ENCODE results near the gene PRIM2.
"Not testable (repeated sequence)": the region's sequence is repeated elsewhere in the genome, so short reads cannot be mapped to it uniquely, and the experiment has no call there.

PRIM2 gene

GRCh38 chr6:57317060-57317943 lies at the start of gene PRIM2:
TSS of gene PRIM2 (plus strand) at chr6:57317630. CDS start at chr6:57318446, 816 bp downstream.
- DNase-seq (ENCODE audit: low read depth in 2 of 2), result peak; percentile 70 to 76

- DNase-seq (ENCODE audit: low read depth in 2 of 2), result no peak
Observed at GRCh38 chr6:57268294-57268640, 49.2 kb upstream of the PRIM2 start.

GRCh38 chr6:57274113-57274824 lies 43.2 kb upstream of the PRIM2 start:
- not testable (repeated sequence) for DNase-seq (ENCODE audit: low read depth in 2 of 2)

GRCh38 chr6:57275384-57275783 lies 42.0 kb upstream of the PRIM2 start:
- DNase-seq (ENCODE audit: low read depth in 2 of 2), result no peak

- no peak for DNase-seq (ENCODE audit: low read depth in 2 of 2)
Observed at GRCh38 chr6:57276946-57277345, 40.5 kb upstream of the PRIM2 start.

- no peak for DNase-seq (ENCODE audit: low read depth in 2 of 2)
Observed at GRCh38 chr6:57278570-57278969, 38.9 kb upstream of the PRIM2 start.

GRCh38 chr6:57279013-57279412 lies 38.4 kb upstream of the PRIM2 start:
- no peak for DNase-seq (ENCODE audit: low read depth in 2 of 2)

GRCh38 chr6:57283106-57283505 lies 34.3 kb upstream of the PRIM2 start:
- DNase-seq (ENCODE audit: low read depth in 2 of 2), result no peak

- DNase-seq (ENCODE audit: low read depth in 2 of 2), result no peak
Observed at GRCh38 chr6:57283911-57284455, 33.4 kb upstream of the PRIM2 start.

GRCh38 chr6:57288136-57288535 lies 29.3 kb upstream of the PRIM2 start:
- DNase-seq (ENCODE audit: low read depth in 2 of 2), result not testable (repeated sequence)

- not testable (repeated sequence) for DNase-seq (ENCODE audit: low read depth in 2 of 2)
Observed at GRCh38 chr6:57293472-57293871, 24.0 kb upstream of the PRIM2 start.

- DNase-seq (ENCODE audit: low read depth in 2 of 2), result no peak
Observed at GRCh38 chr6:57294862-57295445, 22.5 kb upstream of the PRIM2 start.

- no peak for DNase-seq (ENCODE audit: low read depth in 2 of 2)
Observed at GRCh38 chr6:57297505-57297904, 19.9 kb upstream of the PRIM2 start.

- no peak for DNase-seq (ENCODE audit: low read depth in 2 of 2)
Observed at GRCh38 chr6:57298741-57299140, 18.7 kb upstream of the PRIM2 start.

GRCh38 chr6:57301757-57302156 lies 15.7 kb upstream of the PRIM2 start:
- DNase-seq (ENCODE audit: low read depth in 2 of 2), result no peak

GRCh38 chr6:57302477-57302876 lies 15.0 kb upstream of the PRIM2 start:
- no peak for DNase-seq (ENCODE audit: low read depth in 2 of 2)

- DNase-seq (ENCODE audit: low read depth in 2 of 2), result no peak
Observed at GRCh38 chr6:57303931-57304681, 13.3 kb upstream of the PRIM2 start.

GRCh38 chr6:57305107-57305506 lies 12.3 kb upstream of the PRIM2 start:
- no peak for DNase-seq (ENCODE audit: low read depth in 2 of 2)

GRCh38 chr6:57305761-57306160 lies 11.7 kb upstream of the PRIM2 start:
- no peak for DNase-seq (ENCODE audit: low read depth in 2 of 2)

- DNase-seq (ENCODE audit: low read depth in 2 of 2), result no peak
Observed at GRCh38 chr6:57306273-57306672, 11.2 kb upstream of the PRIM2 start.

- no peak for DNase-seq (ENCODE audit: low read depth in 2 of 2)
Observed at GRCh38 chr6:57307850-57308249, 9.6 kb upstream of the PRIM2 start.

GRCh38 chr6:57308755-57309154 lies 8.7 kb upstream of the PRIM2 start:
- not testable (repeated sequence) for DNase-seq (ENCODE audit: low read depth in 2 of 2)

Measured in stimulated activated CD4-positive, alpha-beta T cell treated with anti-CD3 and anti-CD28 coated beads, Interleukin-1b, Interleukin-23, amount 100 ng/mL, for 4 hours (primary cell).